RWPE1 (cell line): Measurements from ENCODE around the gene SLC2A11.

Source experiments
- CTCF ChIA-PET: fragments of 350-600 bp; sonication (Branson Sonifier 250); formaldehyde crosslinking; extraction: SDS; loops from one replicate; lab custom pipeline; 2021; lab: Yijun Ruan, JAX
- POLR2A ChIA-PET: fragments of 400-600 bp; formaldehyde crosslinking; extraction: SDS; loops from one replicate; lab custom pipeline; 2020; ENCODE audit warnings: antibody characterized with exemption; ENCODE audit not compliant: low non-redundant PET; lab: Yijun Ruan, JAX
- DNase-seq: peaks from one replicate; pipeline ENCODE4 v3.0.0; 2012; ENCODE audit warnings: low spot score
- H3K27ac ChIP-seq: fragments of 450-650 bp; 2 replicates; pipeline ENCODE4 v1.5.1; 2017
- CTCF ChIP-seq: fragments of 450-650 bp; conservative IDR thresholded peaks from 2 replicates; pipeline ENCODE4 v1.5.1; 2017; ENCODE audit warnings: low read depth, mild to moderate bottlenecking

Gene SLC2A11

GRCh38 chr22:23845265-23846080, 12.2 kb upstream of the SLC2A11 start:
- no peak for DNase-seq
- CTCF ChIA-PET = interaction anchor here (0.5 to 0.6 kb wide), 3 partner anchors 23 to 1048 kb away, joined by 3 to 9 read pairs (median 3); no protein-coding TSS in a partner anchor
- TF ChIP-seq CTCF = no peak
- H3K27ac ChIP-seq = peak overlapping the region; percentile 86
- POLR2A ChIA-PET = no interaction called here

- POLR2A ChIA-PET = no interaction called here
- CTCF ChIA-PET = interaction anchor here (0.5 to 0.6 kb wide), 2 partner anchors 75 to 1048 kb away, joined by 3 read pairs; no protein-coding TSS in a partner anchor
- no peak for TF ChIP-seq CTCF
- H3K27ac ChIP-seq = peak overlapping the region; percentile 86
- no peak for DNase-seq
Observed at GRCh38 chr22:23846081-23846469, 11.6 kb upstream of the SLC2A11 start.

- ChIA-PET POLR2A (no interaction called here), CTCF (no interaction called here)
- peak overlapping the region; percentile 86 for H3K27ac ChIP-seq
- no peak for DNase-seq
- no peak for TF ChIP-seq CTCF
Observed at GRCh38 chr22:23847310-23847920, 10.3 kb upstream of the SLC2A11 start.

- no peak overlapping the region for H3K27ac ChIP-seq
- DNase-seq = no peak
- CTCF ChIA-PET = no interaction called here
- POLR2A ChIA-PET = interaction anchor here (0.6 kb wide), 1 partner anchor 78 kb away, joined by 5 read pairs; no protein-coding TSS in a partner anchor
- no peak for TF ChIP-seq CTCF
Observed at GRCh38 chr22:23847991-23848864, 9.4 kb upstream of the SLC2A11 start.

GRCh38 chr22:23849009-23850006, 8.4 kb upstream of the SLC2A11 start:
- peak; percentile 95 for TF ChIP-seq CTCF
- ChIA-PET CTCF (interaction anchor here (0.5 to 1.4 kb wide), 12 partner anchors 9 to 599 kb away, joined by 3 to 8 read pairs (median 3); no protein-coding TSS in a partner anchor), POLR2A (no interaction called here)
- H3K27ac ChIP-seq = no peak overlapping the region
- peak; percentile 71 for DNase-seq
